ENCODE measurements around the gene NFASC.

- TF ChIP-seq REST (IDR thresholded peaks at IDR 0.05; ENCODE audit: unreplicated experiment) (no peak), CTCF (conservative IDR thresholded peaks at IDR 0.05; ENCODE audit: low read depth in 2 of 2) (no peak), EZH2phosphoT487 (IDR thresholded peaks at IDR 0.05; ENCODE audit: unreplicated experiment) (no peak), EZH2 (IDR thresholded peaks at IDR 0.05; ENCODE audit: low read depth, unreplicated experiment) (no peak), POLR2AphosphoS5 (IDR thresholded peaks at IDR 0.05; ENCODE audit: low read depth) (no peak), JUNB (IDR thresholded peaks at IDR 0.05; ENCODE audit: unreplicated experiment) (no peak), CREB1 (CRISPR knock-in tag; IDR thresholded peaks at IDR 0.05; ENCODE audit: low read depth) (no peak)
Observed at GRCh38 chr1:204977318-204977717, 106.7 kb downstream of the NFASC start.
